ENCODE measurements around the gene CCT7.

CCT7 gene

GRCh38 chr2:73212448-73213176 lies 21.5 kb upstream of the CCT7 start (continued):
- TF ChIP-seq BCL6B (tag by site-specific recombination; IDR thresholded peaks at IDR 0.05) (no peak), ZBTB11 (tag by site-specific recombination; conservative IDR thresholded peaks at IDR 0.05; ENCODE audit: low read depth) (no peak), ZNF777 (tag by site-specific recombination; IDR thresholded peaks at IDR 0.05; ENCODE audit: borderline replicate concordance) (no peak), ZNF211 (tag by site-specific recombination; IDR thresholded peaks at IDR 0.05; ENCODE audit: low read depth) (no peak), TRIM28 (IDR thresholded peaks at IDR 0.05; ENCODE audit: borderline replicate concordance, low read length) (no peak), ZBTB1 (tag by site-specific recombination; IDR thresholded peaks at IDR 0.05) (no peak), ZNF146 (tag by site-specific recombination; IDR thresholded peaks at IDR 0.05) (no peak), ZNF621 (tag by site-specific recombination; IDR thresholded peaks at IDR 0.05) (no peak), ZNF48 (tag by site-specific recombination; IDR thresholded peaks at IDR 0.05) (no peak)

- CTCF ChIA-PET: interaction anchor here (0.6 to 3.4 kb wide), 5 partner anchors 24 to 322 kb away, joined by 3 to 37 read pairs (median 7); no protein-coding TSS in a partner anchor
- POLR2A ChIA-PET: interaction anchor here (1.1 kb wide), 1 partner anchor 19 kb away, joined by 15 read pairs; the partner anchor contains the start of genes CCT7 and PRADC1
- H3K4me3 ChIP-seq (ENCODE audit: low read depth, low read length): peak within 1 kb of the TSS; percentile 91
- H3K27ac ChIP-seq (ENCODE audit: extremely low read depth, low read depth, low read length): peak within 1 kb of the TSS; percentile 52; the same call in 1 of the 2 replicates
- H3K9me3 ChIP-seq (ENCODE audit: control insufficient read depth, insufficient read depth, low read depth, low read length): no peaks in the 10 kb centered on the region
- H3K36me3 ChIP-seq (ENCODE audit: control insufficient read depth in 2 of 2, insufficient read depth in 1 of 2, low read length in 2 of 2): peaks cover 0 to 5% of the 10 kb centered on the region in 2 experiments; a peak in 1 of 3 replicates
- no peaks in the 10 kb centered on the region for H3K4me1 ChIP-seq (ENCODE audit: control insufficient read depth, insufficient read depth, low read length)
- peak; percentile 27 for TF ChIP-seq ZBTB20 (tag by site-specific recombination; IDR thresholded peaks at IDR 0.05)
- TF ChIP-seq KLF8 (tag by site-specific recombination; IDR thresholded peaks at IDR 0.05): peak; percentile 96
- TF ChIP-seq ZNF747 (tag by site-specific recombination; IDR thresholded peaks at IDR 0.05): no peak
- TF ChIP-seq ZNF140 (tag by site-specific recombination; IDR thresholded peaks at IDR 0.05): no peak
- peak; percentile 88 for TF ChIP-seq KLF1 (tag by site-specific recombination; IDR thresholded peaks at IDR 0.05)
- TF ChIP-seq BCL11B (tag by site-specific recombination; IDR thresholded peaks at IDR 0.05; ENCODE audit: low read depth): peak; percentile 43; the same call in 1 of the 2 replicates
- peak; percentile 87 for TF ChIP-seq ZBTB17 (tag by site-specific recombination; IDR thresholded peaks at IDR 0.05)
- TF ChIP-seq YY1 (tag by site-specific recombination; IDR thresholded peaks at IDR 0.05): peak; percentile 92
- peak; percentile 72; the same call in 1 of the 2 replicates for TF ChIP-seq ZNF76 (tag by site-specific recombination; IDR thresholded peaks at IDR 0.05; ENCODE audit: borderline replicate concordance, low read depth)
- TF ChIP-seq ZNF146 (tag by site-specific recombination; IDR thresholded peaks at IDR 0.05): no peak
- TF ChIP-seq KLF16 (tag by site-specific recombination; IDR thresholded peaks at IDR 0.05): peak; percentile 100
- 0 out of 2 replicates have a peak, but pooled peaks have one; percentile 60 for TF ChIP-seq SP7 (tag by site-specific recombination; IDR thresholded peaks at IDR 0.05)
- no peak for TF ChIP-seq ZNF391 (tag by site-specific recombination; IDR thresholded peaks at IDR 0.05; ENCODE audit: borderline replicate concordance, low read depth)
- no peak for TF ChIP-seq ZNF24 (tag by site-specific recombination; IDR thresholded peaks at IDR 0.05)
- TF ChIP-seq ZNF518A (tag by site-specific recombination; conservative IDR thresholded peaks at IDR 0.05; ENCODE audit: low read depth): 0 out of 2 replicates have a peak, but pooled peaks have one; percentile 17
- 0 out of 2 replicates have a peak, but pooled peaks have one; percentile 21 for TF ChIP-seq ZIC2 (tag by site-specific recombination; IDR thresholded peaks at IDR 0.05)
- TF ChIP-seq ZNF23 (tag by site-specific recombination; IDR thresholded peaks at IDR 0.05; ENCODE audit: borderline replicate concordance): no peak
Observed at GRCh38 chr2:73214120-73215035, 19.7 kb upstream of the CCT7 start, which contains the start of gene SMYD5. Gene SMYD5, plus strand, starts transcription at chr2:73214245. Its CDS starts 22 bp downstream, at chr2:73214267.

All from HEK293 (cell line).